Kidney epithelial cell (primary cell): Measurements from ENCODE around the gene CNOT6. TPM values are rescaled to one million over a fixed set of nuclear protein-coding genes. Genes with fewer than 3 reads are reported as not detected.

Source experiments
- DNase-seq: peaks from one replicate; pipeline ENCODE4 v3.0.0-alpha.2; 2010; ENCODE audit warnings: low read depth
- H3K27me3 ChIP-seq: 2 replicates; pipeline ENCODE4 v1.6.0; 2011; ENCODE audit warnings: low read length; ENCODE audit not compliant: control insufficient read depth, insufficient read depth
- H3K36me3 ChIP-seq: 2 replicates; pipeline ENCODE4 v1.5.1; 2011; ENCODE audit warnings: low read length; ENCODE audit not compliant: control insufficient read depth, insufficient read depth
- H3K4me3 ChIP-seq: 2 replicates; pipeline ENCODE4 v1.5.1; 2011; ENCODE audit warnings: low read depth, mild to moderate bottlenecking, control low read depth, low read length
- total RNA-seq: library from RNA; depleted of rRNA; stranded (reverse); fragments of >200 nt; gene quantifications from 2 replicates; pipeline ENCODE4 v1.2.3, GENCODE V29; 2015
- TF ChIP-seq, protein P1 (sequence below): IDR thresholded peaks from 2 replicates; pipeline ENCODE4 v1.5.1; 2011; ENCODE audit warnings: mild to moderate bottlenecking, moderate library complexity, low read length, control low read depth, inconsistent platforms; ENCODE audit not compliant: insufficient read depth, poor library complexity, severe bottlenecking

CNOT6 gene
- total RNA-seq, 1 donor from 2014 or later = 31.1 TPM

DNA sequence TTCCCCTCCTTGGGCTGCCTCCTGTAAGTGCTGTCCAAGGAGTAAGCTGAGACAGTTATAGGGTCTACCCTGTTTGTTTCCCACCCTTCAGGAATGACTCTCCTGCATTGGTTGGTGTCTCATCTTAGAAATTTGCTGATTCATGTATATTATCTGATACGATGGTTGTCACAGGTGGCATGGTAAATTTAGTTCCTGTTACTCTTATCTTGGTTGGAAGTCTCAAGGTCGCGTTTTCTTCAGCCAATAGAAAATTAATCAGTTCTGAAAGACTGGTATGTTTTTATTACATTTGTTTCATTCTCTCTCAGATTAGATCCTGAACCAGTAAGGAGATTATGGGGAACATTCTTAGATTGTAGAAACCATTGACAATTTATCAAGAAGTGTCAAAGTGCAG lies 54.4 kb downstream of the CNOT6 start:
- TF ChIP-seq, protein P1, sequence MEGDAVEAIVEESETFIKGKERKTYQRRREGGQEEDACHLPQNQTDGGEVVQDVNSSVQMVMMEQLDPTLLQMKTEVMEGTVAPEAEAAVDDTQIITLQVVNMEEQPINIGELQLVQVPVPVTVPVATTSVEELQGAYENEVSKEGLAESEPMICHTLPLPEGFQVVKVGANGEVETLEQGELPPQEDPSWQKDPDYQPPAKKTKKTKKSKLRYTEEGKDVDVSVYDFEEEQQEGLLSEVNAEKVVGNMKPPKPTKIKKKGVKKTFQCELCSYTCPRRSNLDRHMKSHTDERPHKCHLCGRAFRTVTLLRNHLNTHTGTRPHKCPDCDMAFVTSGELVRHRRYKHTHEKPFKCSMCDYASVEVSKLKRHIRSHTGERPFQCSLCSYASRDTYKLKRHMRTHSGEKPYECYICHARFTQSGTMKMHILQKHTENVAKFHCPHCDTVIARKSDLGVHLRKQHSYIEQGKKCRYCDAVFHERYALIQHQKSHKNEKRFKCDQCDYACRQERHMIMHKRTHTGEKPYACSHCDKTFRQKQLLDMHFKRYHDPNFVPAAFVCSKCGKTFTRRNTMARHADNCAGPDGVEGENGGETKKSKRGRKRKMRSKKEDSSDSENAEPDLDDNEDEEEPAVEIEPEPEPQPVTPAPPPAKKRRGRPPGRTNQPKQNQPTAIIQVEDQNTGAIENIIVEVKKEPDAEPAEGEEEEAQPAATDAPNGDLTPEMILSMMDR = no peak
- H3K36me3 ChIP-seq = no peaks in the 10 kb centered on the region
- no peak for DNase-seq

DNA sequence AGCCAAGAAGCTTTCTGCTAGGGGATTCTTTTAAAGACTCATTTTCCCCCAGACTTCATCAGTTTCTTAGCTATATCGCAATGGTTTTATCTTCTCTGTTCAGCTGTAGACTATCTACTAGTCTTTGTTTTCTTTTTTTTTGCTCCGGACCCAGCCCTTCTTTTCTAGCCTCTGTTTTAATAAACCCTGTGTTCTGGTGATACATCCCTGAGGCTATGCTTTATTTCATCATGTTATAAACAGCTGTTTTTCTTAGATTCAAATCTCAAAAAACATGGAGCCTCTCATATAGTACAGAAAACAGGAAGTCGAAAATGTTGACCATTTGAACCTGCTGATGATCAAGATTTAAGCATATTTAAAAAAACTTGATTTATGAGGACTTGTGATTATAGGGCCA lies 59.4 kb downstream of the CNOT6 start:
- TF ChIP-seq, protein P1 = no peak
- DNase-seq = no peak
- Histone ChIP-seq H3K36me3 (no peaks in the 10 kb centered on the region), H3K4me3 (no peak overlapping the region), H3K27me3 (no peaks in the 10 kb centered on the region)

More for the DNA sequence above, 54.4 kb downstream of the CNOT6 start:
- Histone ChIP-seq H3K27me3 (no peaks in the 10 kb centered on the region), H3K4me3 (no peak overlapping the region)

DNA sequence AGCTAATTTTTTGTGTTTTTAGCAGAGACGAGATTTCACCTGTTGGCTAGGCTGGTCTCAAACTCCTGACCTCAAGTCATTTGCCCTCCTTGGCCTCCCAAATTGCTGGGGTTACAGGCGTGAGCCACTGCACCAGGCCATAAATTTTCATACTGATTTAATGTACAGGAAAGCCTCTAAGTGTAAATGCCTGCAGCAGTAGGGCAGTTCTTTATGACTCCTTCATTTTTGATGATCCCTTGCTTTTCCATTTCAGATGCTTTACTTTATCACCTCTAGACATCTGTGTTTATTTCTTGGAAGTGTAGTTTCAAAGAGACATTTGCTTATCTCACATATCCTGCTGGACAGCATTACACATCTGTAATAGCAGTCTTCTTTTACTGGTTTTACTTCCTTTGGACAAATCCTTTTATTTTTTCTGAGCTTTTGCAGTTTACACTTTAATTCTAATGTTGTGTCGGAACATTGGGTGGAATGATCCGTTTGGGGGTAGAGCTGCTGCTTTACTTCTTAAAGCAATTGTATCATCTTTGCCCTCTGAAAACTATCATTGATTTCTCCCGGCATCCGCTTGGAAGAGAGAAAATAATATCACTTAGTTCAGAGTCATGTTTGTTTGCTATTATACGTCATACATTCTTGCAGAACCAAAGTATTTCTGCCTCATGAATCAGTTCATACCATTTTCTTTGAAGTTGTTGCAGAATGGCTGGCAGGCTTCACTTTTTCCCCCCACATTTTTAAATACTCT lies 61.2 kb downstream of the CNOT6 start:
- no peak for DNase-seq
- TF ChIP-seq, protein P1 = no peak
- Histone ChIP-seq H3K36me3 (no peaks in the 10 kb centered on the region), H3K4me3 (no peak overlapping the region), H3K27me3 (no peaks in the 10 kb centered on the region)

DNA sequence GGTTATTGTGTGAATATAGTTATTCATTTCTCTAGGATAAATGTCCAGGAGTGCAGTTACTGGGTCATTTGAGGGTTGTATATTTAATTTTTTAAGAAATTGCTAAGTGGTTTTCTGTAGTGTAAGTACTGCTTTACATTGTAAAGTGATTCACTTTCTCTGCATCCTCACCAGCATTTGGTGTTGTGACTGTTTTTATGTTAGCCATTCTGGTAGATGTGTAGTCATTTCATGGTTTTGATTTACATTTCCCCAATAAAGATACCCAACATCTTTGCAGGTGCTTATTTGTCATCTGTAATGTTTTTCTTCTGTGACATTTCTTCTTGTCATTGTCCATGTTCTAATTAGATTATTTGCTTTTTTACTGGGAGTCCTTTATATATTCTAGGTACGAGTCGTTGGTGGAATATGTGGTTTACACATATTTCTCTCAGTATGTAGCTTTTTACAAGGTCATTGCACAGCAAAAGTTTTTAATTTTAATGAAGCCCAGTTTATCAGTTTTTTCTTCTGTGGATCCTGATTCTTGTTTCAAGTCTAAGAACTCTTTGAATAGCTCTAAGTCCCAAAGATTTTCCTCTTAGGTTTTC lies 63.1 kb downstream of the CNOT6 start:
- no peak for DNase-seq
- Histone ChIP-seq H3K36me3 (no peaks in the 10 kb centered on the region), H3K27me3 (no peaks in the 10 kb centered on the region)

DNA sequence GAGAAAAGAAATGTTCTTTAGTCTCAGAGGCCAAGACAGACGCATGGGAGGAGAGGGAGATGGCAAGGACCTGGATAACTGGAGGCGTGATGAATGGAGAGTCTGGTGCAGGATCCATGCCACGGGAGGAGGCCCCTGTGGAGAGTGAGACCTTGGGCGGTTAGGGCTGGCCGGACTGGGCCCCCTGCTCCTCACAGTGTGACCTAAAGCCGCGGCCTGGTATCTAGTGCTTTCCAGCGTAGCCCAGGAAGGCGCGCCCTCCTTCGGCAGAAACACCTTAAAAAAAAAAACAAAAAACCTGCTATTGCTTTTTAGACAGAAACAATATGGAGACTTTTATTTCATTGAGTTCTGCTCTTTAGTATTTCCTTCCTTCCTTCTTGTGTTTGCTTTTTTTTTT lies 64.1 kb downstream of the CNOT6 start:
- no peak for DNase-seq
- no peaks in the 10 kb centered on the region for H3K36me3 ChIP-seq
- TF ChIP-seq, protein P1 = no peak
- no peaks in the 10 kb centered on the region for H3K27me3 ChIP-seq
- H3K4me3 ChIP-seq = no peak overlapping the region

More for the DNA sequence above, 63.1 kb downstream of the CNOT6 start:
- TF ChIP-seq, protein P1 = no peak
- no peak overlapping the region for H3K4me3 ChIP-seq

DNA sequence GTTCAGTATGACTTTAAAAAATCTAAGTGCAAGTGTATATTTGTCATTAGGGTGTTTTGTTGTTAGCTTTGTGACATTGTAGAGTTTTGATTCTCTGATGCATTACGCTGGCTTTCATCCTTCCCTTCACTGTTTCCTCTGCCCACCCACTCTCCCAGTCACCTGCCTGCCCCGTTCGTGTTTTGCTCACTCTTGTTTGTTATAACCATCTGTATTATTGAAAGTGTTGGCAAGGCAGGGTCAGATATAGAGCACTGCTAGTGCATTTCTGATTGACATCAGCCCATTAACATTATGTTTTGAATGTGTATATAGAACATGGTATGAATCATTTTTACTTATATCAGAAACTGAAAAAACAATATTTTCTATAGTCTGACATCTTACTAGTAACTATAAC lies 69.8 kb downstream of the CNOT6 start:
- DNase-seq = no peak
- H3K36me3 ChIP-seq = no peaks in the 10 kb centered on the region
- H3K27me3 ChIP-seq = no peaks in the 10 kb centered on the region
- TF ChIP-seq, protein P1 = no peak
- no peak overlapping the region for H3K4me3 ChIP-seq
